CD4-positive, CD25-positive, alpha-beta regulatory T cell (primary cell): Measurements from ENCODE around the gene WDTC1. TPM values are rescaled to one million over a fixed set of nuclear protein-coding genes. Genes with fewer than 3 reads are reported as not detected.
"Not testable (repeated sequence)": the region's sequence is repeated elsewhere in the genome, so short reads cannot be mapped to it uniquely, and the experiment has no call there.

Experiments used
- ATAC-seq, 2 donors: fragments of 150-1000 bp; cut with Tn5 transposase; one replicate each; pipeline ENCODE4 v1.10.0; 2021; ENCODE audit warnings: low read depth in 2 of 2, moderate number of reproducible peaks in 2 of 2, moderate library complexity in 1 of 2
- DNase-seq, 3 donors: peaks; one replicate each; pipeline versions ENCODE4 v3.0.0 to v3.0.0-alpha.2; 2012 to 2022; ENCODE audit warnings: mixed read lengths in 1 of 3
- H3K27ac ChIP-seq: one replicate; pipeline ENCODE4 v1.7.0; 2013; ENCODE audit warnings: mild to moderate bottlenecking, low read length; ENCODE audit not compliant: insufficient read depth, poor library complexity, severe bottlenecking
- H3K27me3 ChIP-seq: one replicate; pipeline ENCODE4 v1.7.0; 2013; ENCODE audit warnings: low read length; ENCODE audit not compliant: control insufficient read depth, insufficient read depth
- H3K36me3 ChIP-seq: one replicate; pipeline ENCODE4 v1.7.0; 2013; ENCODE audit warnings: mild to moderate bottlenecking, low read length, moderate library complexity; ENCODE audit not compliant: control insufficient read depth, insufficient read depth
- H3K4me1 ChIP-seq: 2 replicates; pipeline ENCODE4 v1.7.0; 2013; ENCODE audit warnings: mild to moderate bottlenecking, low read length; ENCODE audit not compliant: insufficient read depth, control insufficient read depth, poor library complexity, severe bottlenecking
- H3K4me3 ChIP-seq: one replicate; pipeline ENCODE4 v1.7.0; 2013; ENCODE audit warnings: low read depth, mild to moderate bottlenecking, low read length, moderate library complexity
- H3K9me3 ChIP-seq, 2 experiments: 1 replicate in 1 of 2; 2 replicates in 1 of 2; pipeline ENCODE4 v1.7.0; 2013; ENCODE audit warnings: low read length in 2 of 2, mild to moderate bottlenecking in 1 of 2, moderate library complexity in 1 of 2; ENCODE audit not compliant: control insufficient read depth in 2 of 2
- H3K27ac Mint-ChIP-seq, 3 donors: one replicate each; pipeline ENCODE4 v1.8.0; 2020 to 2022; ENCODE audit warnings: mild to moderate bottlenecking in 3 of 3, mixed read lengths in 3 of 3, moderate library complexity in 2 of 3
- H3K27me3 Mint-ChIP-seq: one replicate; pipeline ENCODE4 v1.8.0; 2022; ENCODE audit warnings: mild to moderate bottlenecking, mixed read lengths
- H3K36me3 Mint-ChIP-seq: one replicate; pipeline ENCODE4 v1.8.0; 2020; ENCODE audit warnings: mixed read lengths
- H3K4me1 Mint-ChIP-seq, 4 donors: one replicate each; pipeline ENCODE4 v1.8.0; 2020 to 2022; ENCODE audit warnings: mixed read lengths in 4 of 4, mild to moderate bottlenecking in 1 of 4
- H3K4me3 Mint-ChIP-seq, 4 donors: one replicate each; pipeline ENCODE4 v1.8.0; 2020 to 2022; ENCODE audit warnings: mild to moderate bottlenecking in 4 of 4, mixed read lengths in 4 of 4, moderate library complexity in 3 of 4
- H3K9me3 Mint-ChIP-seq, 7 donors: one replicate each; pipeline ENCODE4 v1.8.0; 2020 to 2022; ENCODE audit warnings: mixed read lengths in 7 of 7, mild to moderate bottlenecking in 3 of 7, moderate library complexity in 2 of 7
- polyA plus RNA-seq, 4 donors: library from polyadenylated mRNA; unstranded; fragments of 300-500 nt; fragmentation: Illumina TruSeq; gene quantifications; one replicate each; pipeline ENCODE4 v1.2.3, GENCODE V29; 2021
- total RNA-seq: library from RNA; stranded (reverse); gene quantifications from one replicate; pipeline ENCODE4 v1.2.3, GENCODE V29; 2022

Gene WDTC1
- total and polyA plus RNA-seq, 5 donors from 2014 or later: 3.3 to 46.1 (median 5.6) TPM

DNA sequence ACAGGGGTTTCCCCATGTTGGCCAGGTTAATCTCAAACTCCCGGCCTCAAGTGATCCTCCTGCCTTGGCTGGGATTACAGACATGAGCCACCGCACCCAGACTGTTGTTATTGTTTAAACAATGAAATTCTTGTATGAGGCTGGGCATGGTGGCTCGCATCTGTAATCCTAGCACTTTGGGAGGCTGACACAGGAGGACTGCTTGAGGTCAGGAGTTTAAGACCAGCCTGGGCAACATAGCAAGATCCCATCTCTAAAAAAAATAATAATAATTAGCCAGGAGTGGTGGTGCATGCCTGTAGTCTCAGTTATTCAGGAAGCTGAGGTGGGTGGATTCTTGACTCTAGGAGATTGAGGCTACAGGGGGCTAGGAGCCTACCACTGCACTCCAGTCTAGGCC is 6.7 kb upstream of the WDTC1 start:
- H3K4me3 Mint-ChIP-seq: no peak overlapping the region
- Histone ChIP-seq H3K9me3 (no peaks in the 10 kb centered on the region), H3K27ac (no peak overlapping the region), H3K27me3 (no peaks in the 10 kb centered on the region), H3K4me3 (no peak overlapping the region), H3K36me3 (no peaks in the 10 kb centered on the region), H3K4me1 (no peaks in the 10 kb centered on the region)
- peaks cover 0 to 2% (median 0%) of the 10 kb centered on the region in 7 donors for H3K9me3 Mint-ChIP-seq
- no peak overlapping the region for H3K27ac Mint-ChIP-seq
- ATAC-seq (no peak), DNase-seq (no peak)
- no peaks in the 10 kb centered on the region for H3K4me1 Mint-ChIP-seq
- peaks cover 4% of the 10 kb centered on the region for H3K27me3 Mint-ChIP-seq
- no peaks in the 10 kb centered on the region for H3K36me3 Mint-ChIP-seq

DNA sequence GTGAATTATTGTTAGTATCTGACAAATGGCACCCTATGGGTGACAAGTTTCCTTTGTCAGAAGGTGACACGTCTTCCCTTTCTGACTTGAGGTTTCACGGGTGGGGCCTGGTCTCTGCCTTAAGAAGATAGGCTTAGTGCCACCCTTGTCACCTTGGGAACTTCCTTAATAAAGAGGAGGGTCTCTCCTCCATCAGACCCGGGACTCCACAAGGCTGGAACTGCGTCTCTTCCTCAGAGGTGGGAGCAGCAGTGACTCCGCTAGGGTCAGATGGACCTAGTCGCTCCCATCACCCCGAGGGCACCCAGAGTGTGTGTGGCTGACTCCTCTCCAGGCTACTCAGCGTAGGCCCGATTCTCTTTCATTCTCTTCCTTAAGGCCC is 774 bp upstream of the WDTC1 start:
- peak overlapping the region; percentile 77 for H3K27ac ChIP-seq
- no peaks in the 10 kb centered on the region for H3K36me3 ChIP-seq
- Mint-ChIP-seq H3K9me3 (no peaks in the 10 kb centered on the region), H3K4me3 (peak overlapping the region; percentile 95 to 100 (median 98)), H3K27me3 (no peaks in the 10 kb centered on the region), H3K36me3 (peaks cover 4% of the 10 kb centered on the region), H3K27ac (peak overlapping the region; percentile 80 to 97 (median 87)), H3K4me1 (peaks cover 15 to 34% (median 26%) of the 10 kb centered on the region in 4 donors)
- no peaks in the 10 kb centered on the region for H3K27me3 ChIP-seq
- H3K4me1 ChIP-seq: peaks cover 26% of the 10 kb centered on the region
- no peaks in the 10 kb centered on the region for H3K9me3 ChIP-seq
- ATAC-seq: no peak
- peak in 1 of 3 donors; percentile 66 for DNase-seq
- H3K4me3 ChIP-seq: peak overlapping the region; percentile 37

DNA sequence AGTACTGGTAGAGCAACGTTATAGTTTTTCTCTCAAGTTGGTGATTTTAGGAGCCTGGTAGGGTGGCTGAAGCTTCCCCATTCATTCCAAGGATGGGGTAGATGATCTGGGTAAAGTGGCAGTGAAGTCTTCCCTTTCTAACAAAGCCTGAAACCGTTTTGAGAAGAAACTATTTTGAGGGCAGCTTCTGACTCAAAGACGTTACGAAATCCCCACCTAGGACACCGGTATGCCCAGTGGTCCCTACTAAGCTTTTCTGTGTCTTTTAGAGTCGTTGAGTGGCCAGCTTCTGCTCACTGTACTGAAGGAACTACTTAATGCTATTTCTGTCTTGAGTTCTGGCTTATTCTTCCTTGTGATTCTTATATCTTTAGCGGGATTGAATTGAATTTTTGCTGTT is 1.4 kb downstream of the WDTC1 start:
- H3K36me3 ChIP-seq: no peaks in the 10 kb centered on the region
- peak overlapping the region; percentile 96 to 99 (median 97) for H3K27ac Mint-ChIP-seq
- H3K9me3 ChIP-seq: no peaks in the 10 kb centered on the region
- H3K27me3 ChIP-seq: no peaks in the 10 kb centered on the region
- H3K27ac ChIP-seq: peak overlapping the region; percentile 73
- peaks cover 4% of the 10 kb centered on the region for H3K36me3 Mint-ChIP-seq
- peak overlapping the region; percentile 95 to 100 (median 98) for H3K4me3 Mint-ChIP-seq
- H3K9me3 Mint-ChIP-seq: no peaks in the 10 kb centered on the region
- DNase-seq (no peak), ATAC-seq (no peak)
- peak overlapping the region; percentile 86 for H3K4me3 ChIP-seq
- no peaks in the 10 kb centered on the region for H3K27me3 Mint-ChIP-seq
- peaks cover 15 to 42% (median 31%) of the 10 kb centered on the region in 4 donors for H3K4me1 Mint-ChIP-seq
- H3K4me1 ChIP-seq: peaks cover 26% of the 10 kb centered on the region

DNA sequence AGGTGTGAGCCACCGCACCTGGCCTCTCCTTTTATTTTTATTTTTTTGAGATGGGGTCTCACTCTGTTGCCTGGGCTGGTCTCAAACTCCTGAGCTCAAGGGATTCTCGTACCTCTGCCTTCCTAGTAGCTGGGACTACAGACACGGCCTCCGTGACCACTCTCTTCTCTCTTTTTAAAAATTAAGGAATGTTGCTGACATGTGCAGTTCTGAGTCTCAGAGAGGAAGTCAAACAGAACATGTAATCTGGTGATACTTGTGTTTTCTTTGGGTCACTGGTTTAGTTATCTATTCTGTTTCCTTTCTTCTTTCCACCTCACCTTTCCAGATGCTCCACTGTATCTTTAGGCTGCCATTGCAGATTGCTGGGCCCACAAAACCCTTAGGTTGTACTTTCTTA is 2.7 kb downstream of the WDTC1 start:
- no peak for DNase-seq
- Mint-ChIP-seq H3K9me3 (no peaks in the 10 kb centered on the region), H3K27me3 (no peaks in the 10 kb centered on the region), H3K4me1 (peaks cover 15 to 47% (median 33%) of the 10 kb centered on the region in 4 donors), H3K4me3 (peak overlapping the region; percentile 52 to 63 (median 56)), H3K27ac (no peak overlapping the region), H3K36me3 (peaks cover 4% of the 10 kb centered on the region)
- no peak for ATAC-seq
- H3K4me1 ChIP-seq: peaks cover 26% of the 10 kb centered on the region
- no peaks in the 10 kb centered on the region for H3K9me3 ChIP-seq
- H3K4me3 ChIP-seq: no peak overlapping the region
- no peaks in the 10 kb centered on the region for H3K27me3 ChIP-seq
- H3K27ac ChIP-seq: no peak overlapping the region
- no peaks in the 10 kb centered on the region for H3K36me3 ChIP-seq

DNA sequence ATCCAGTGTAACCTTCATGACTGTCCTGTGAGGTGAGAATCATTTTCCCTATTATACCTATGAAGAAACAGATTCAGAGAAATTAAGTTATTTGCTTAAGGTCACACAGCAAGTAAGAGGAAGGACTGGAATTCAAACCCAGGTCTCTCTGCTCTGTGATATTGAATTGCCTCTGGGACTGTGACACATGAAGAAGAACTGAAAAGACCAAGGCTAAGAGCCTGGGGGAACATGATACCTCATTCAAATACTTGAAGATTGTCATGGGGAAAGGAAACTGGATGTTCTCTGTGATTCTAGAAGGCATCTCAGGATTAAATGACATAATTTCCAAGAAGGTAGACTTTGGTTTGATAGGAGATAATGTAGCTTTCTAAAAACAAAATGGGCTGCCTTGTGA is 3.6 kb downstream of the WDTC1 start:
- H3K36me3 ChIP-seq: no peaks in the 10 kb centered on the region
- peaks cover 15 to 47% (median 33%) of the 10 kb centered on the region in 4 donors for H3K4me1 Mint-ChIP-seq
- ATAC-seq (no peak), DNase-seq (no peak)
- no peaks in the 10 kb centered on the region for H3K27me3 Mint-ChIP-seq
- H3K4me3 ChIP-seq: no peak overlapping the region
- H3K4me1 ChIP-seq: peaks cover 26% of the 10 kb centered on the region
- H3K36me3 Mint-ChIP-seq: peaks cover 4% of the 10 kb centered on the region
- no peaks in the 10 kb centered on the region for H3K9me3 ChIP-seq
- H3K4me3 Mint-ChIP-seq: peak overlapping the region in 3 of 4 donors; percentile 37 to 52 (median 39)
- H3K27ac ChIP-seq: no peak overlapping the region
- no peak overlapping the region for H3K27ac Mint-ChIP-seq
- no peaks in the 10 kb centered on the region for H3K9me3 Mint-ChIP-seq
- no peaks in the 10 kb centered on the region for H3K27me3 ChIP-seq

DNA sequence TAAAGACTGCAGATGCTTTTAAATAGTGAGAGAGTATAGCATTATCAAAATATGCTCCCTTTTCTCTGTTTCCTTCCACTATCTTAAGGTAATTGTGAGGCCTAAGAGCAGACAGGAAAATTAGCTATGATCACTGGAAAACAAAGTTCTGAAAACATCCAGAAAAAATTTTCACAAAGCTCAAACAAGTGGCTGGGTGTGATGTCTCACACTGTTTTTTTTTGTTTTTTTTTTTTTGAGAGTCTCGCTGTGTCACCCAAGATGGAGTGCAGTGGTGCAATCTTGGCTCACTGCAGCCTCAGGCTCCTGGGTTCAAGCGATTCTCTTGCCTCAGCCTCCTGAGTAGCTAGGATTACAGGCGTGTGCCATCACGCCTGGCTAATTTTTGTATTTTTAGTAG is 7.2 kb downstream of the WDTC1 start:
- peak overlapping the region in 2 of 3 donors; percentile 43 to 52 for H3K27ac Mint-ChIP-seq

DNA sequence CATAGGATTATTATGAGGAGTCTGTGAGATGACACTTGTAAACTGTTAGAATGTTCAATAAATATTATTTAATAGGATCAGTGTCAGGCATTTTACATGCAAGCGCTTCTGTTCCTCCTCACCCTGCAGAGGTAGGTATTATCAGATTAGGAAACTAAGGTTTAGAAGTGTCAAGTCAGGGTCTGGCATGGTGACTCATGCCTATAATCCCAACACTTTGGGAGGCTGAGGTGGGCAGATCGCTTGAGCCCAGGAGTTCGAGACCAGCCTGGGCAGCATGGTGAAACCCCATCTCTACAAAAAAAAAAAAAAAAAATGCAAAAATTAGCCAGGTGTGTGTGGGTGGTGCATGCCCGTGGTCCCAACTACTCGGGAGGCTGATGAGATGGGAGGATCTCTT is 9.2 kb downstream of the WDTC1 start:
- Mint-ChIP-seq H3K4me1 (peaks cover 10 to 37% (median 13%) of the 10 kb centered on the region in 4 donors), H3K36me3 (peaks cover 27% of the 10 kb centered on the region)
- not testable (repeated sequence) for H3K4me3 Mint-ChIP-seq, ATAC-seq, H3K27me3 ChIP-seq, H3K27me3 Mint-ChIP-seq, H3K27ac ChIP-seq, H3K36me3 ChIP-seq, H3K4me3 ChIP-seq, H3K9me3 ChIP-seq, H3K9me3 Mint-ChIP-seq, H3K4me1 ChIP-seq, H3K27ac Mint-ChIP-seq, DNase-seq

More for the DNA sequence above, 7.2 kb downstream of the WDTC1 start:
- H3K27ac ChIP-seq: no peak overlapping the region
- H3K4me3 ChIP-seq: no peak overlapping the region
- H3K4me1 ChIP-seq: peaks cover 5% of the 10 kb centered on the region
- DNase-seq (no peak), ATAC-seq (no peak)
- H3K36me3 ChIP-seq: no peaks in the 10 kb centered on the region
- H3K36me3 Mint-ChIP-seq: peaks cover 21% of the 10 kb centered on the region
- H3K4me1 Mint-ChIP-seq: peaks cover 14 to 39% (median 18%) of the 10 kb centered on the region in 4 donors
- H3K4me3 Mint-ChIP-seq: no peak overlapping the region
- peaks cover 0 to 2% (median 0%) of the 10 kb centered on the region in 7 donors for H3K9me3 Mint-ChIP-seq
- no peaks in the 10 kb centered on the region for H3K9me3 ChIP-seq
- H3K27me3 ChIP-seq: no peaks in the 10 kb centered on the region
- no peaks in the 10 kb centered on the region for H3K27me3 Mint-ChIP-seq

DNA sequence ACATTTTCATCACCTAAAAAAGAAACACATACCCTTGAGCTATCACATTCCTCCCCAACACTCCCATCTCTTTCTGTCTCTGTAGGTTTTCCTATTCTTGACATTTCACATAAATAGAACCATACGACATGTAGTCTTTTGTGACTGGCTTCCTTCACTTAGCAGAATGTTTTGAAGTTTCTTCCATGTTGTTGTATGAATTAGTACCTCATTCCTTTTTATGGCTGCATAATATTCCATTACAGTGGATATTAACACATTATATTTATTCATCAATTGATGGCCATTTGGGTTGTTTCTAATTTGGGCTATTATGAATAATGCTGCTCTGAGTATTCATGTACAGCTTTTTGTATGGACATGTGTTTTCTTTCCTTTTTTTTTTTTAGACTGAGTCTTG is 11.8 kb downstream of the WDTC1 start:
- Histone ChIP-seq H3K27ac (no peak overlapping the region), H3K9me3 (no peaks in the 10 kb centered on the region), H3K4me3 (no peak overlapping the region), H3K4me1 (no peaks in the 10 kb centered on the region), H3K27me3 (no peaks in the 10 kb centered on the region), H3K36me3 (peaks cover 3% of the 10 kb centered on the region)
- H3K36me3 Mint-ChIP-seq: peaks cover 27% of the 10 kb centered on the region
- peaks cover 0 to 2% (median 0%) of the 10 kb centered on the region in 7 donors for H3K9me3 Mint-ChIP-seq
- no peak overlapping the region for H3K4me3 Mint-ChIP-seq
- DNase-seq (no peak), ATAC-seq (no peak)
- H3K27me3 Mint-ChIP-seq: no peaks in the 10 kb centered on the region
- H3K27ac Mint-ChIP-seq: no peak overlapping the region
- H3K4me1 Mint-ChIP-seq: peaks cover 7 to 31% (median 14%) of the 10 kb centered on the region in 4 donors
